Measurements from ENCODE around the gene RAB8A. TPM values are rescaled to one million over a fixed set of nuclear protein-coding genes. Genes with fewer than 3 reads are reported as not detected.

RAB8A gene
- 10 to 100 TPM; 32.4 to 53.3 (median 35.4) TPM for polyA plus RNA-seq (ENCODE audit: insufficient read length in 10 of 10)
- long read RNA-seq, donor 1, transcript RAB8A-201 (8 exons, 2,827 nt) = major isoform, 14 of 14 reads
- long read RNA-seq, donor 1, partial matches to known transcripts = 0 of 14 reads
- long read RNA-seq, donor 1, other reads (novel, unspliced or antisense) = 0 of 14 reads
- long read RNA-seq, donor 2, transcript RAB8A-201 (8 exons, 2,827 nt) = major isoform, 5 of 5 reads
- long read RNA-seq, donor 2, partial matches to known transcripts = 0 of 5 reads
- long read RNA-seq, donor 2, other reads (novel, unspliced or antisense) = 0 of 5 reads
- long read RNA-seq, donor 3 = 0 reads
- long read RNA-seq, donor 4, transcript RAB8A-201 (8 exons, 2,827 nt) = major isoform, 12 of 12 reads
- long read RNA-seq, donor 4, partial matches to known transcripts = 0 of 12 reads
- long read RNA-seq, donor 4, other reads (novel, unspliced or antisense) = 0 of 12 reads
- long read RNA-seq, donor 5, transcript RAB8A-201 (8 exons, 2,827 nt) = major isoform, 16 of 16 reads
- long read RNA-seq, donor 5, partial matches to known transcripts = 0 of 16 reads
- long read RNA-seq, donor 5, other reads (novel, unspliced or antisense) = 0 of 16 reads
- long read RNA-seq, donor 6, transcript RAB8A-201 (8 exons, 2,827 nt) = major isoform, 10 of 16 reads
- long read RNA-seq, donor 6, partial matches to known transcripts = 6 of 16 reads
- long read RNA-seq, donor 6, other reads (novel, unspliced or antisense) = 0 of 16 reads
- long read RNA-seq, donor 7, transcript RAB8A-201 (8 exons, 2,827 nt) = major isoform, 10 of 11 reads
- long read RNA-seq, donor 7, partial matches to known transcripts = 0 of 11 reads
- long read RNA-seq, donor 7, other reads (novel, unspliced or antisense) = 0 of 11 reads
- long read RNA-seq, donor 8, transcript RAB8A-201 (8 exons, 2,827 nt) = major isoform, 15 of 15 reads
- long read RNA-seq, donor 8, partial matches to known transcripts = 0 of 15 reads
- long read RNA-seq, donor 8, other reads (novel, unspliced or antisense) = 0 of 15 reads
- long read RNA-seq, donor 9, transcript RAB8A-201 (8 exons, 2,827 nt) = major isoform, 5 of 5 reads
- long read RNA-seq, donor 9, partial matches to known transcripts = 0 of 5 reads
- long read RNA-seq, donor 9, other reads (novel, unspliced or antisense) = 0 of 5 reads

DNA sequence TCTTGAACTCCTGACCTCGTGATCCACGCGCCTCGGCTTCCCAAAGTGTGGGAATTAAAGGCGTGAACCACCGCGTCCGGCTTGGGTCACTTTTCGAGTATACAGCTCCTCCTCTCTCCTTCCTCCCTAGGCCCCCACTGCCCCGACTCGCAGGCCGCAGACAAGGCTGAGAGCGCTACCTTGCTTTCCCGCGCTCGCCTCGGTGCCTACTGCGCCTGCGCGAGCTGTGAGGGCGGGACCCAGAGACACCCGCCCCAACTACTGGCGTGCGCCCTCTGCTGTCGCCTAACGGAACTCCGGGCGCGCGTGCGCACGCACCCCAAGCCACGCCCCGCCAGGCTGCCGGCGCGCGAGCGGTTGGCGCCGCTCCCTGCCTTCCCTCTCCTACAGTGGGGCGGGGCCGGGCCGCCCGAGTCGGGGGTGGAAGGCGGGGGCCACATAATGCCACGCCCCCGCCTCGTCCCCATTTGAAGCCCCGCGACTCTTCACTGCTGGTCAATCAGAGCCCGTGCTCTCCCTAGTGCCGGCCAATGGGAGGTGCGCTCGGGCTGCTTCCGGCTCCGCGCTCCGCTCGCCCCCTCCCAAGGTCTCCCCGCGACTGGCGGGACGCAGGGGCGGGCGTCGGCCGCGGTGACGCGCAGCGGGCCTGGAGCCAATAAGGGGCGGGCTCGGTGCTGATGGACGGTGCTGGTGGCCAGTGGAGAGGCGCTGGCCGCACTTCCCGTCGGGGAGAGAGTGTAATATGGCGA lies at the start of gene RAB8A:
Gene RAB8A (plus strand): TSS at position 730 of the 749 bp plus-strand sequence. CDS start 13 bp downstream, at position 743.
- peak; percentile 99 to 100 (median 99) for DNase-seq

DNA sequence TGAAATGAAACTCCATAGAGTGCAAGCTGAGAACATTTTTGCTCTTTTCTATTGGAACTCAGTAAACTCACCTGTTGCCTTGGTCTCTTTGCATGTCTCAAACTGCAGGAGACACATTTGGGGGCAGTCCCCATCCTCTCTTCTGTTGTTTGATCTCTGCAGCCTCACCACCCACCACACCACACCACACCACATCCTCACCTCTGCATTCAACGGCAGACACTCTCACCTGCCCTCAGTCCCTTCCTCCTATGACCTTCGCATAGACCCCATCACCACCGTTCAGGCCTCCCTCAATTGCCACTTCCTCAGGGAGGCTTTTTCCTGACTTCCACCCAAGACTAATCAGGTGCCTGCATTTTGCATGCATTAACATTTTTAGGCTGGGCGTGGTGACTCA lies 49.7 kb upstream of the RAB8A start:
- DNase-seq = no peak

DNA sequence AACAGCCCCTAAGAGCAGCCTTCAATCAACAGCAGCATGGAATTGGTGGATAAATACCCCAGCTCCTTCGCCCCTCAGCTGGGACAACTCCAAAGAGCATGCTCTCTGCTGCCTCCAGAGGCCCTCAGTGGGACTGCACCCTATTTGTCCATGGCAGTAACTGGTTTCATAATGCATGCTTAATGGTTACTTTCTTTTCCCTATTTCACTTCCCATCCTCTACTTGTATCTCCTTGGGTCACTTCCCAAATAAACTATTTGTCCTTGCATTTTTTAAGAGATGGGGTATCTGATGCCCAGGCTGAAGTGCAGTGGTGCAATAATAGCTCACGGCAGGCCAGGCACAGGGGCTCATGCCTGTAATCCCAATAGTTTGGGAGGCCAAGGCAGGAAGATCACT lies 48.9 kb upstream of the RAB8A start:
- no peak for DNase-seq

DNA sequence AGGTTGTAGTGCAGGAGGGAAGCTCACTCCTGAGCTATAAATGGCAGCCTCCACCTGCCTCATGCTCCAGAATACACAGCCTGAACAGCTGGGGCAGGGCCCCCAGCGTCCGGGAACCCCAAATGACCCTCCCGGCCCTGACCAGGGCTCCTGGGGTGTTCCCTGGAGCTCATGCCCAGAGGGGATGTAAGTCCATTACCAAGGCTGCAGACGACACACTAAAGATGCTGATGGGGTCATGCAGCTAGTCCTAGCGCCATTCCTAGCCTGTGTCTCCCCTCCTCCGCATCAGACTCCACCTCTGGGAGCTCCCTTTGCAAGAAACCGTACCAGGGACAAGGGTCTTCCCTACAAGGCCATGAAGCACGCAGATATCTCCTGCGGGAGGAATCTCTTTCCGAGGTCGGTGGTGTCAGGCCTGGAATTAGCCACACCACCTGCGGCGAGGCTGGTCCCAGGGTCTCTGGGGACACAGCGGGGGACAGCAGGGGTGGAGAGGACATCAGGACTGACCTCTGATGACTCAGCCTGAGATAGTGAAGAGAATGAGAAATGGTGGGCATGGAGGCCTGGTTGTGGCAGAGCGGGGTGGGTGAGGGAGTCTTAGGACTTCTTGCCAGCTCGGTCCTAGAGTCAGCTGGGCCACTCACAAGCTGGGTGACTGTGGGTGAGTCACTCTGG lies 47.3 kb upstream of the RAB8A start:
- DNase-seq = no peak

DNA sequence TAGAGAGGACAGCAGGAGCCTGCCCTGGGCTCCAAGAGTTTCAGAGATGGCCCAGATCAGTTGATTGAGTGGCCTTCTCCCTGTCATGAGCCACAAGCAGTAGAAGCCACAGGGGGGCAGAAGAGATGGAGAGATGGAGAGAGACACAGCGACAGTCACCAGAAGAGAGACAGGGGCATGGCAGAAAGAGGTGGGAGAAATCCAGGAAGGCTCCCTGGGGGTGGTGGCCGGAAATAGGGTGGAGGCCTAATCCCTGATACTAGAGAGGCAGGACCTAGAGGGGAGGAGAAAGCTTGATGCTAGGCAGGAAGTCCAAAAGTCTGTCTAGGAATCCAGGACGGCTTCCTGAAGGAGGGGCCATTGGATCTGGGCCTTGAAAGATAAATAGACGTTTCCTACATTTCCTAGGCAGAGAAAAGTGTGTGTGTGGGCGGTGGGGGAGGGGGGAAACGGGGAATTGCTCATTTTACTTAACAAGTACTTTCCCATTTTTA lies 45.0 kb upstream of the RAB8A start:
- no peak for DNase-seq

DNA sequence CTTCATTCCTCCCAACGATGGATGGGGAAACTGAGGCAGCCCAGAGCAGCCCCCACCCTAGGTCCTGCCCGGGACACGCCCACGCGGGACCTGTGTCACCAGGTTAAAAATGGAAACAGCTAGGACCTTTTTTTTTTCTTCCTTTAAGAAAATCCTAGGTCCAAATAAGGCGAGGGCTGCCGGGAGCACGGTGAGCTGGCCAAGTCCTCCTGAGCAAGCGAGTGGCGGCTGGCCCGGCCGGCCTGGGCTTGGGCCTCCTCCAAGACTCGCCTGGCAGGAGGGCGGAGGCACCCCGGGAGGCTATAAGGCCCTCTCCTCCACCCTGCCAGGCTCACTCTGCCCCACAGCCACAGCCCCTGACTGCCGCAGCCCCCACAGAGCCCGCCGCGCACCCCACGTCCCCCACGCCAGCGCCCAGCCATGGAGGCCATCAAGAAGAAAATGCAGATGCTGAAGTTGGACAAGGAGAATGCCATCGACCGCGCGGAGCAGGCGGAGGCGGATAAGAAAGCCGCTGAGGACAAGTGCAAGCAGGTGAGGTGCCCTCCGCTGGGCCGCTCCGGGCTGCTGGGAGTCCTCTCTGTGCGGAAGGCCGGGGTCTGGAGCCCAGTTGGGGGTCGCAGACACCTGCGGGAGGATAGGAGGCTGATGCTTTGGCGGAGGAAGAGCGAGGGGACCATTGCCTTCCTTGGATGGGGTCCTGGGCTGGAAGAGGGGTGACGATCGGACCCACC lies 44.3 kb upstream of the RAB8A start:
- peak in 1 of 3 donors; percentile 47 for DNase-seq

DNA sequence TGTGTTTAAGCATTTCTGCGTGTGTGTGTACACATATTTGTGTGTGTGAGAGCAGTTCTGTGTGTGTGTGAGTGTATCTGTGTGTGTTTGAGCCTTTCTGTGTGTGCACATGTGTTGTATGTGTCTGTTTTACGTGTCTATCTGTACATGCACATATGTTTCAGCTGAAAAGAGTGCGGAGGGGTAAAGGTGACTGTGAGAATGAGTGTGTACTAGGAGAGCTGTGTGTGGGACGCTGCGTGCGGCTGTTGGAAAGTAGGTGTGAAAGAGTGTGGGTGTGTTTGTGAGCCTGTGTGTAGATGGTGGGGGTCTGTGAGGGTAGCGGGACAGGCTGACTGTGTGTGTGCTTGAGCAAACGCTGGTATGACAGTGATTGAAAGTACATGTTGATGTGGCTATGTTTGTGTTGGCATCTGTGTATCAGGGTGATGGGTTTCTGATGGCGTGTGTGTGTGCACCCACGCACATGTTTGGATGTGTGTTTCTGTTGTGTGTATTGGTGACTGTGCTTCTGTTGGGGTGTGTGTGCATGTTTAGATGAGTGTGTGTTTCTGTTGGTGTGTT lies 42.9 kb upstream of the RAB8A start:
- no peak for DNase-seq

DNA sequence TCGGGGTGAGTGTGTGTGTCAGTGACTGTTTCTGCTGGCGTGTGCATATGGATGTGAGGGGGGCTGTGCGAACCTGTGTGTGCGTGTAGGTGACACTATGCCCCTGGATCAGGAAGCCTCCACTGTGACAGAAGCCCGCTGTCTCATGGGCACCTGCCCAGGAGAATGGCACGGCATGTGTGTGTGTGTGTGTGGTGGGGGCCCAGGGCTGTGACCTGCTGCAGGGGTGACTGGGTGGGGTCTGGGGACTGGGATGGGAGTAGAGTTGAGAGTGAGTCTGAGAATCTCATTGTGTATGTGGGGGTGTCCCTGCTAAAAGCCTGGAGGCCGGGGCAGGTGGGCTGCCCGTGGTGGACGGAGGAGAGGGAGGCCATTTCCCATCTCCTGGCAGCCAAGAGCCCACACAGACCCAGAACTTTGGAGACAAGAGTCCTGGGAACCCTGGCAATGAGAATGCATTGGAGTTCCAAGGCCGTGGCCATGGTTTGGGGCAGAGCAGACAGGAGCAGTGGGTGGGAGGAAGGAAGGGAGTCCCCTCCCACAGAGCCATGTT lies 41.8 kb upstream of the RAB8A start:
- DNase-seq = no peak

DNA sequence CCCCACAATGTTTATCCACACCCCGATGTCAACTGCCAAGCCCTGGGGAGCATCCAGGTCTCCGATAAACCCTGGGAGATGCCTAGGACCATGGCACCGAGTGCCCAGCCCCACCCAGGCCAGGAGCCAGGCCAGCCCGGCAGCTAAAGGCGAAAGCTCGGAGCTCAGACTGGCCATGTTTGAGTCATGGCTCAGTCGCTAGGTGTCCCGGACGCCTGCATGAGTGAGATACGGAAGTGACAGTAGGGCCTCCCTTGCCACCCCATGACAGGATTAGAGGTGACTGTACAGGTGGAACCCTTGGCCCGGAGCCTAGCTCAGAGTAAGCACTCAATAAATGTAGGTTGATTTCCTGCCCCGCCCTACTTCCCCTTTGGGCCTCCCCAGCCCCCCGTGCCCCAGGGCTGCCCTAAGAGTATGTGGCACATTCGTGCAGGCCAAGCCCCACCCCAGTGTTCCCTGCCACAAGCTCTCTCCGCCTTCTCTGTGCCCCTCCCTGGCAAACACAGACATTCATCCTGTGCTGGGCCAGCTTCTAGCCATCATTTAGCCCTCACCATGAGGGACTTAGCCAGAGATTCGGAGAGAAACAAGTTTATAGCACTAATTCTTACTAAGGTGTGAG lies 41.2 kb upstream of the RAB8A start:
- DNase-seq = no peak

DNA sequence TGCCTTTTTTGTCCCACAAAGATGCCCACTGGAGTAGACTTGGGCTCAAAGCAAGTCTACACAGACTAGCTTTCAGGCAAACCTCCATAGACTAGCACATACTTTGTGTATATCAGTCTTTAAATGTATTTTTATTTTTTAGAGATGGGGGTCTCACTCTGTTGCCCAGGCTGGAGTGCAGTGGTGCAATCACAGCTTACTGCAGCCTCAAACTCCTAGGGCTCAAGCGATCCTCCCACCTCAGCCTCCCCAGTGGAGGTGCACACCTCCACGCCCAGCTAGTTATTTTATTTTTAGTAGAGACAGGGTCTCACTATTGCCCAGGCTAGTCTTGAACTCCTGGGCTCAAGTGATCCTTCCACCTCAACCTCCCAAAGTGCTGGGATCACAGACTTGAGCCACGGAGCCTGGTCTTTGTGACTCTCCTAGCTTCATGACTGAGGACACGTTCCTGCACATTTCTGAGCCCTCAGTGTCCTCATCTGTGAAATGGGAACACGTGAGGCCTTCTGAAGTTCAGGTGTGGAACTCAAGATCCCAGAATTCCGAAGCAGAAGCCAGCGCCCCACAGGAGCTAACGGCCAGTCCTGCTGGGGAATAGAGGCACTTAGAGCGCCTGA lies 40.5 kb upstream of the RAB8A start:
- DNase-seq = no peak

DNA sequence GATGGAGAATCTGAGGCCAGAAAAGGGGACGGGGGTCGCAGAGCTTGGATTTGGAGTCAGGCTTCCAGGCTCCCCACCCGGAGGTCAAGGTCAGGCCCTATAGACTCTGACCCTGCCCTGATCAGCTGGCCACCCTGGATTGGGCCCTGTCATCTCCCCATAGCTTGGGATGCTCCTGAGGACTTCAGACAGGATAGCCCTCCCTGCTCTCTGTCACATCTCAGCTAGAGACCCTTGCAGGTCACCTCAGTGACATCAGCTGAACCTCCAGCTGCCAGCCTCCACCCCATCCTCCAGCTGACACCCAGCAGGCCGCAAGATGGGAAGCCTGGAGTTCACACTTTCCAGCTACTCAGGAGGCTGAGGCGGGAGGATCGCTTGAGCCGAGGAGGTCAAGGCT lies 38.2 kb upstream of the RAB8A start:
- DNase-seq = no peak

DNA sequence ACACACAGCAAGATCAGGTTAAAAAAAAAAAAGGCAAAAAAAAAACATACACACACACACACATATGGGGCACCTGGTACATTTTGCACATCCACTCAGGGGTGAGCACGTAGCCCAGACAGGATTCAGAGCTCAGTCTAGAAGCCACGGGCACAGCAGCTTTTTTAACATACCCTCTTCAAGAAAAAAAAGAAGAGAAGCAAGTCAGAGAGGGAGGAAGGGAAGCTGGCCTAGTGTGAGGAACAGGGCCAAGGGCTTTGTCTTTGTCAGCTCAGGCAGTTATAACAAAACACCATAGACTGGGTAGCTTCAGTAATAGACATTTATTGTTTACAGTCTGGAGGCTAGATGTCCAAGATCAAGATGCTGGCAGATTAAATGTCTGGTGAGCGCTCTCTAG lies 37.7 kb upstream of the RAB8A start:
- DNase-seq = no peak

DNA sequence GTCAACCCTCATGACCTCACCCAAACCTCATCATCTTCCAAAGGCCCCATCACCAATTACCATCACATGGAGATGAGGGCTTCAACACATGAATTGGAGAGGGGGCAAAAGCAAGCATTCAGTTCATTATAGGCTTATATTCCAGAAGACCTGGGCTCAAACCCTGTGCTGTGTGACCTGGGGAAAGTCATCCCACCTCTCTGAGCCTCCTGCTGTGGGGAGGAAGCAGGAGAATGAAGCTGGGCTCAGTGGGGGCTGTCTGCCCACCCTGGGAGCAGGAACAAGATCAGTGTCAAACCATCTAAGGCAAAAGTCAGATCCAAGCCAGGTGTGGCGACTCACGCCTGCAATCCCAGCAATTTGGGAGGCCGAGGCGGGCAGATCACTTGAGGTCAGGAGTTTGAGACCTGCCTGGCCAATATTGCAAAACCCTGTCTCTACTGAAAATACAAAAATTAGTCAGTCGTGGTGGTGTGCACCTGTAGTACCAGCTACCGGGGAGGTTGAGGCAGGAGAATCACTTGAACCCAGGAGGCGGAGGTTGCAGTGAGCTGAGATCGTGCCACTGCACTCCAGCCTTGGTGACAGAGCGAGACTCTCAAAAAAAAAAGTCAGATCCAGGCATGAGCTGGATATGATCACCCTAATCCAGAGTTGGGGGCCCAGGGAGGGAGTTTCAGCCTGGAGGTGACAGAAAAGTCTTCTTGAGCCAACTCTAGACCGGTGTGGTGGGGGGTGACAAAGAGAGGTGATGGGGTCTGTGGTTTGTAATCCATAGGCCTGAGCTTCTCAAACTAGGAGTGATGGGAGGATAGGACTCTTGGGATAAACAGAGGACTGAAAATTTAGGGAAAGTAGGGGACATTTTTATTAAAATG lies 37.0 kb upstream of the RAB8A start:
- DNase-seq = no peak

DNA sequence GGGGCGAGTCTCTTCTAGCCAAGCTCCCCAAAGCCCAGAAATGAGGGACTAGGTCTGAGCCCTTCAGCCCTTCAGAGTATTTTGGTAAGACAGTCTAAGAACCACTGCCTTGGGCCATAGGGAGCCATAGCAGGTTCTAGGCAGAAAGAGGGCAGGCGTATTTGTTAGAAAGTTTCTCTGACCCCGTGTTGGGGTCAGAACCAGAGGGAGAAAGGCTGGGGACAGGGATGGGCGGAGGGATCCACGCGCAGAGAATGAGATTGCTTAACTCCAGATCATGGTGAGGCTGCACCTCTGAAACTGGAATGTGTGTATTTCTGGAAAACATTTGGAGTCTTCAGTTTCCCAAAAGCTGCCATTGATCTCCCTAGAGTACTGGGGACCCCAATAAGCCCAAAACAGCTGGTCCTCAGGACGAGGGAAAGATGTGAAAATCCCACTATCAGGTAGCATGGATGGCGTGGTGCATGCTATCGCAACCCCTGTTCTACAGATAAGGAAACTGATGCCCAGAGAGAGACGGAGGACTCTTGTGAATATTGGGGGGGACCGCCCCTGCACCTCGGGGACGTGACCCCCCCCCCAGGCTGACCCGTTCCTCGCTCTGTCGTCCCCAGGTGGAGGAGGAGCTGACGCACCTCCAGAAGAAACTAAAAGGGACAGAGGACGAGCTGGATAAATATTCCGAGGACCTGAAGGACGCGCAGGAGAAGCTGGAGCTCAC lies 36.1 kb upstream of the RAB8A start:
- peak in 1 of 3 donors; percentile 45 for DNase-seq

DNA sequence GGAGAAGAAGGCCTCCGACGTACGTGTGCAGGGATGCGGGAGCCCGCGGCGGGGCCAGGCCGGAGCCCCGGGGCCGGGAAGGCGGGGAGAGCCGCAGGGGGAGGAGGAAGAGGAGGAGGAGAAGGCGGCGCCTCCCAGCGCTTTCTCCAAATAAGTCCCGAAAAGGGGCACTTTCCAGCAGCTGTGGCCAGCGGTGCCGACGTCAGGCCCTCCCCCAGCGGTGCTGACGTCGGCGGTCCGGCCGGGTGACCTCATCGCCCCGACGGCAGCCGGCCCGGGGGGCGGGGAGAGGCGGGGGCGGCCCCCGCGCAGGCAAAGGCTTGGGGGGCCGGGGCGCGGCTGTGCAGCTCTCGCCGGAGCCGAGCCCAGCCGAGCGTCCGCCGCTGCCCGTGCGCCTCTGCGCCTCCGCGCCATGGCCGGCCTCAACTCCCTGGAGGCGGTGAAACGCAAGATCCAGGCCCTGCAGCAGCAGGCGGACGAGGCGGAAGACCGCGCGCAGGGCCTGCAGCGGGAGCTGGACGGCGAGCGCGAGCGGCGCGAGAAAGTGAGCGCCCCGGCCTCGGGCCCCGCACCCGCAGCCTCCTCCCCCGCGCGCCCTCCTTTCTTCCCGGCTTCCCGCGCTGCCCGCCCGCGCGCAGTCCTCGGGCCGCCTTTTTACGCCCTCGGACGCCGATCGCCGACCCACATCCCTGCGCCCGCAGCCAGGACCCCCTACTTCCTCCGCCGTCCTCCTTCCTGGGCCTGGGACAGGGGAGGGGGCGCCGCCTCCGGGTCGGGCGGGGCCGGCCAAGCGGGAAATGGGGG lies 35.3 kb upstream of the RAB8A start, which contains the start of gene TPM4:
Gene TPM4 (plus strand): TSS at position 342 of the 804 bp plus-strand sequence. CDS start 71 bp downstream, at position 413.
- DNase-seq = peak; percentile 96 to 98 (median 96)
